HepG2 (cell line): ENCODE data around the gene ATN1. TPM values are rescaled to one million over a fixed set of nuclear protein-coding genes. Genes with fewer than 3 reads are reported as not detected.

Experiments
- ARNT2 ChIP-seq: sonication (generic); formaldehyde crosslinking; IDR thresholded peaks from 2 replicates; pipeline ENCODE4 v1.8.0; 2022; ENCODE audit warnings: mild to moderate bottlenecking, low read depth, missing genetic modification reagents, moderate library complexity
- CTCF ChIP-seq: sonication (generic); formaldehyde crosslinking; IDR thresholded peaks from 2 replicates; pipeline ENCODE4 v1.5.0; 2020; ENCODE audit warnings: mild to moderate bottlenecking, missing genetic modification reagents, moderate library complexity
- ELF3 ChIP-seq: IDR thresholded peaks from 2 replicates; pipeline ENCODE4 v1.6.1; 2016; ENCODE audit warnings: missing genetic modification reagents, missing compliant biosample characterization
- ELK4 ChIP-seq: sonication (generic); formaldehyde crosslinking; IDR thresholded peaks from 2 replicates; pipeline ENCODE4 v1.9.0; 2021; ENCODE audit warnings: missing genetic modification reagents, borderline replicate concordance
- HES4 ChIP-seq: sonication (generic); formaldehyde crosslinking; IDR thresholded peaks from 2 replicates; pipeline ENCODE4 v1.9.0; 2021; ENCODE audit warnings: mild to moderate bottlenecking, missing genetic modification reagents, borderline replicate concordance
- KDM1A ChIP-seq: IDR thresholded peaks from 2 replicates; pipeline ENCODE4 v1.6.1; 2016; ENCODE audit warnings: missing compliant biosample characterization
- MTERF4 ChIP-seq: sonication (generic); formaldehyde crosslinking; IDR thresholded peaks from 2 replicates; pipeline ENCODE4 v1.8.0; 2023; ENCODE audit warnings: mild to moderate bottlenecking, missing genetic modification reagents
- MYC ChIP-seq: sonication (generic); formaldehyde crosslinking; IDR thresholded peaks from 2 replicates; pipeline ENCODE4 v1.9.0; 2021; ENCODE audit warnings: missing genetic modification reagents, borderline replicate concordance
- PITX1 ChIP-seq: sonication (generic); formaldehyde crosslinking; IDR thresholded peaks from 2 replicates; pipeline ENCODE4 v1.5.1; 2020; ENCODE audit warnings: mild to moderate bottlenecking, missing genetic modification reagents
- PRMT3 ChIP-seq: sonication (generic); formaldehyde crosslinking; IDR thresholded peaks from 2 replicates; pipeline ENCODE4 v1.8.1; 2022; ENCODE audit warnings: low read depth, mild to moderate bottlenecking, moderate library complexity, missing genetic modification reagents, borderline replicate concordance
- PTBP1 ChIP-seq: fragments of 200-400 bp; formaldehyde crosslinking; IDR thresholded peaks from 2 replicates; pipeline ENCODE4 v1.6.1; 2018; ENCODE audit warnings: low read length, low read depth; ENCODE audit not compliant: poor library complexity, severe bottlenecking
- RFXAP ChIP-seq: sonication (generic); formaldehyde crosslinking; IDR thresholded peaks from 2 replicates; pipeline ENCODE4 v1.4.0; 2020; ENCODE audit warnings: missing genetic modification reagents, borderline replicate concordance
- SMAD1 ChIP-seq: sonication (generic); formaldehyde crosslinking; IDR thresholded peaks from 2 replicates; pipeline ENCODE4 v1.4.0; 2020; ENCODE audit warnings: missing genetic modification reagents, low read depth, mild to moderate bottlenecking, borderline replicate concordance
- SOX13 ChIP-seq, 3 experiments: fragments of 450-650 bp in 1 of 3; sonication (generic) in 1 of 3; formaldehyde crosslinking in 1 of 3; IDR thresholded peaks in 2 of 3; conservative IDR thresholded peaks in 1 of 3; 2 replicates each; pipeline versions ENCODE4 v1.5.0 to v1.6.1; 2016 to 2020; ENCODE audit warnings: antibody characterized with exemption in 1 of 3, mild to moderate bottlenecking in 1 of 3, missing compliant biosample characterization in 1 of 3, missing genetic modification reagents in 1 of 3, moderate library complexity in 1 of 3
- TCF12 ChIP-seq, 2 experiments: fragments of 450-650 bp in 1 of 2; sonication (generic) in 1 of 2; formaldehyde crosslinking in 1 of 2; IDR thresholded peaks; 2 replicates each; pipeline versions ENCODE4 v1.6.1 to v1.8.0; 2017 to 2022; ENCODE audit warnings: antibody characterized with exemption in 1 of 2, mild to moderate bottlenecking in 1 of 2, missing genetic modification reagents in 1 of 2, moderate library complexity in 1 of 2
- ZNF121 ChIP-seq: sonication (generic); formaldehyde crosslinking; IDR thresholded peaks from 2 replicates; pipeline ENCODE4 v1.5.0; 2020; ENCODE audit warnings: mild to moderate bottlenecking, missing genetic modification reagents
- ZNF138 ChIP-seq: sonication (generic); formaldehyde crosslinking; IDR thresholded peaks from 2 replicates; pipeline ENCODE4 v1.5.0; 2020; ENCODE audit warnings: mild to moderate bottlenecking, low read depth, missing genetic modification reagents
- ZNF274 ChIP-seq: sonication (generic); formaldehyde crosslinking; IDR thresholded peaks from 2 replicates; pipeline ENCODE4 v1.5.1; 2020; ENCODE audit warnings: mild to moderate bottlenecking, missing genetic modification reagents
- ZNF598 ChIP-seq: sonication (generic); formaldehyde crosslinking; IDR thresholded peaks from 2 replicates; pipeline ENCODE4 v1.5.1; 2020; ENCODE audit warnings: mild to moderate bottlenecking, missing genetic modification reagents, borderline replicate concordance
- ZNF749 ChIP-seq: sonication (generic); formaldehyde crosslinking; IDR thresholded peaks from 2 replicates; pipeline ENCODE4 v1.8.0; 2022; ENCODE audit warnings: mild to moderate bottlenecking, missing genetic modification reagents, moderate library complexity, borderline replicate concordance
- ZNF883 ChIP-seq: sonication (generic); formaldehyde crosslinking; IDR thresholded peaks from 2 replicates; pipeline ENCODE4 v1.5.1; 2020; ENCODE audit warnings: mild to moderate bottlenecking, missing genetic modification reagents; ENCODE audit errors: not compliant biosample characterization
- polyA plus RNA-seq, 8 experiments: library from polyadenylated mRNA; depleted of rRNA in 3 of 8; stranded (reverse) in 7 of 8; unstranded in 1 of 8; fragments of >200 nt; fragmentation: Illumina TruSeq in 4 of 8; extraction: Trizol in 4 of 8; gene quantifications; 2 replicates each; pipeline versions ENCODE4 v1.2.1 to v1.2.3, GENCODE V29; 2011 to 2016; ENCODE audit warnings: low read depth in 4 of 8, missing spikeins in 1 of 8, mixed read lengths in 1 of 8; ENCODE audit not compliant: insufficient read depth in 1 of 8
- total RNA-seq, 5 experiments: library from RNA; depleted of rRNA; stranded (reverse); fragments of >200 nt; fragmentation: Illumina TruSeq; extraction: Trizol; gene quantifications; 2 replicates each; pipeline ENCODE4 v1.2.3, GENCODE V29; 2016; ENCODE audit warnings: low read depth in 1 of 5

Gene ATN1
- total and polyA plus RNA-seq, 2 of the 13 experiments (the other 11 are each of a cell fraction or from before 2014, with no cell fraction given) = 2.1 to 8.6 TPM

- TF ChIP-seq ZNF274 (CRISPR knock-in tag) (peak; percentile 34; the same call in 1 of the 2 replicates), KDM1A (CRISPR knock-in tag) (no peak), MYC (peak; percentile 78), MTERF4 (CRISPR knock-in tag) (no peak), ZNF138 (CRISPR knock-in tag) (peak; percentile 33; the same call in 1 of the 2 replicates), ZNF598 (peak; percentile 82; the same call in 1 of the 2 replicates), ZNF121 (CRISPR knock-in tag) (peak; percentile 33; the same call in 1 of the 2 replicates), ARNT2 (CRISPR knock-in tag) (peak; percentile 22; the same call in 1 of the 2 replicates), PRMT3 (CRISPR knock-in tag) (no peak), ZNF883 (peak; percentile 73), SMAD1 (CRISPR knock-in tag) (peak; percentile 57; the same call in 1 of the 2 replicates), PTBP1 (no peak), RFXAP (CRISPR knock-in tag) (0 out of 2 replicates have a peak, but pooled peaks have one; percentile 74), TCF12 (IDR thresholded peaks at IDR 0.05) (no peak), TCF12 (CRISPR knock-in tag; IDR thresholded peaks at IDR 0.05) (no peak), ELF3 (peak; percentile 44; the same call in 1 of the 2 replicates), ZNF749 (CRISPR knock-in tag) (0 out of 2 replicates have a peak, but pooled peaks have one; percentile 19), SOX13 (IDR thresholded peaks at IDR 0.05) (no peak), SOX13 (CRISPR knock-in tag; conservative IDR thresholded peaks at IDR 0.05 in 1 of 2, IDR thresholded peaks at IDR 0.05 in 1 of 2) (no peak; a peak in 1 of 4 replicates), ELK4 (CRISPR knock-in tag) (0 out of 2 replicates have a peak, but pooled peaks have one; percentile 42), PITX1 (peak; percentile 77; the same call in 1 of the 2 replicates), CTCF (CRISPR knock-in tag) (peak; percentile 96), HES4 (CRISPR knock-in tag) (peak; percentile 19; the same call in 1 of the 2 replicates)
These were observed 16.8 kb downstream of the ATN1 start (continued) for GRCh38 chr12:6944381-6945186.
